ENCODE data around the gene GSK3B.

DNA sequence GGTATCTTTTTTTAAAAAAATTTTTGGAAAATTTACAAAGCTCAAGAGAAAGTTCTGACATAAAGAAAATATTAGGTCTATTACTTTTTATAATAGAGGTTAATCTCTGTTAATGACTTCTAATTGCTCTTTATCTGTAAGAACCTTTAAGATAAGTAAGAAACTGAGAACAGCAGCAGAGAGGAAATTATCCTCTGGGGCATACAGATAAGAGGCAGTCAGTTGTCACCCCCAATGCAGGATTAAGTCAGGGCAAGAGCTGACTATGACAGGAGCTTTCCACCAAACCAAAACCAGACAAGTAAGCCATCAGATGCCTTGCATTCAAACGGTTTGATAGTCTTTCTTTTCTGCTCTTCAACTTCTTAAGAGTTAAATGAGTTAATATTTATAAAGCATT lies 149.0 kb downstream of the GSK3B start:
- no peak for TF ChIP-seq EZH2 (IDR thresholded peaks at IDR 0.05; ENCODE audit: insufficient read depth, poor library complexity, severe bottlenecking)
- TF ChIP-seq EZH2phosphoT487 (IDR thresholded peaks at IDR 0.05; ENCODE audit: insufficient read depth, low read depth) = no peak
